Middle frontal gyrus (tissue), 1 donor: ENCODE results near the gene MMS19.
A peak's percentile ranks its signal among the peaks of the same experiment; 100 is the strongest.

Source experiments
- DNase-seq: peaks from one replicate; pipeline ENCODE4 v3.0.0-alpha.2; 2015; ENCODE audit warnings: low spot score; ENCODE audit errors: extremely low spot score

MMS19 gene

GRCh38 chr10:97464226-97464625 is 34.0 kb downstream of the MMS19 start:
- DNase-seq, result no peak

DNA sequence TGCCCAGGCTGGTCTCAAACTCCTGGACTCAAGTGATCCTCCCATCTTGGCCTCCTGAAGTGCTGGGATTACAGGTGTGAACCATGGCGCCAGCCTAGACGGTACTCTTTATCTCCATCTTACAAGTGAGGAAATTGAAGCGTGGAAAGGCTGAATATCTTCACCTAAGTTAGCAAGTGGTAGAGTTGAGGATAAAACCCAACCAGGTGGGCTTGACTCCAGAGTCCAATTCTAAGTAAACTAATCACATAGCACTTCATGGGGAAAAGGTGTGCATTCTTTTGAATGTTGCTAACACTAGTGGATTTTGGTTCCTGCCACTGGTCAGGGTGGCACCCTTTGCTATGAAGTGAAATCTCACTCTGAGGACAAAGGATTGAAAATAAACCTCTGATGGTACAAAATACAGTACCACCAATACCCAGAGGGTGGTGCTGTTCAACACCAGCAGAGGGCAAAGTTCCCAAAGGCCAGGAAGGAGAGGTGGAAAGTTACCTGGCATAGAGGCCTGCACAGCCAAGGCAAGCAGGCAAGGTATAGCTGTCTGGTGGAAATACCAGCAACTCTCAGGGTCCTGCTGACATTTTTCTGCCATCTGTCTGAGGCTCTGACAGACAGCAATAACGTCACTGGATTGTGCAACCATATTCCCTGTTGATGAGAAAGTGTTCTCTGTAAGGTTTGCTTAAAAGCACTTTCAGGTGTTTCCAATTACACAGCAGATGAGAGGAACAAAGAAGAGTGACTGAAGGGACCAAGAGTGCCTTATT is 34.7 kb downstream of the MMS19 start:
- no peak for DNase-seq

GRCh38 chr10:97462309-97462708 is 35.9 kb downstream of the MMS19 start:
- no peak for DNase-seq

GRCh38 chr10:97459933-97460332 is 38.3 kb downstream of the MMS19 start:
- DNase-seq, result no peak

DNA sequence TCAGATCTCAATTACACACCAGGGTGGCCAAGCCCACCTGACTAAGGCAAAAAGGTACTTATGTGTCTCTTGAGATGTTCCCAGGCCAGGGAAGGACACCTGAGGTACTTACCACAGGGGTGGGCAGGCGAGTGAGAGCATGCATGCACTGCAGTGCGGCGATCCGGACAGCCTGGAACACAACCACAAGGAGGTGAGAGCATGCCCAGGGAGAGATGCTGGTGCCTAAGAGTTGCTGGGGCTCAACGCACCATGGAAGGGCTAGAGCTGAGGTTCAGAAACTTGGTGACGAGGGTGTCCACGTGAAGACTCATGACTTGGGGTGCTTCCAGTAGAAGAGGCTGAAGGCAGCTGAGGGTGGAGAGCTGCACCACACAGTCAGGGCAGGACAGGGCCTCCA is 39.1 kb downstream of the MMS19 start:
- DNase-seq, result no peak

DNA sequence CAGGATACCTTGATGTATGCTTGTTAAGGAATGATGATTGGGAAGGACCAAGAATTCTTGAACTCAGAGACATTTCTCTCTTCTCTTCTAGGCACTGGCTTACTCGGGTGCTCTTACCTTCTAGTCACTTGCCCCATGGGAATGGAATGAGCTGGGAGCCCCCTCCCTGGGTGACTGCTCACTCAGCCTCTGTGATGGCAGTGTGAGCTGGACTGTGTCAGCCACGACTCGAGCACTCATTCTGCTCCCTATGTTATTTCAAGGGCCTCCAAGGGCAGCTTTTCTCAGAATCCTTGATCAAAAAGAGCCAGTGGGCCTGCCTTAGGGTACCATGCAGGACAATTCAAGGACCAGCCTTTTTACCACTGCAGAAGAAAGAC is 41.5 kb downstream of the MMS19 start:
- no peak for DNase-seq

DNA sequence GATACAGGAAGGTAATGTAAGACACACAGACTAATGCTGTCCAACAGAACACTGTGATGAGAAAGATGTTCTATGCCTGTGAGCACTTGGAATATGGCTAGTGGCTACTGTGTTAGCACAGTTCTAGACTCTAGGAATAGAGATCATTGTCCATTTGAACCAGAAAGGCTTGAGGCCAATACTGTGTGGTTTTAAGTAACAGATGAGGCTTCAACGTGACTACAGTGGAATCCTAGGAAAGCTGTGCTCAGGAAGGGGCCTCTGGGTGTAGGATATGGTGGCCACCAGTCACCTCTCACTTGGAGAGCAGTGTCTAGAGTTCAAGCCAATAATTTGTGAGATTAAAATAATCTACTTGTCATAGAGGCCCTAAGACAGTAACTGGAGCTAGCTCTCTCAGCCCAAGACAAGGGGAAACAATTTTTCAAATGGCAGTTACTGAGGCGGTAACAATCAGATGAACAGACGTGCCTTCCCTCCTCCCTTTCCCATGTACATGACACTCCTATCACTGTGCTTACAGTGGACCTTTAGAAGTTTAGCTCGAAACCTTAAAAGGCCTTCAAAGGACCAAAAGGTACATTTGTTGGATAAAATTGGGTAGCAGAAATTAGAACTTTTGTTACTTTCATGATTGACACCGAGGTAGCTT is 42.1 kb downstream of the MMS19 start:
- DNase-seq, result no peak

GRCh38 chr10:97454330-97455036 is 43.7 kb downstream of the MMS19 start:
- no peak for DNase-seq

DNA sequence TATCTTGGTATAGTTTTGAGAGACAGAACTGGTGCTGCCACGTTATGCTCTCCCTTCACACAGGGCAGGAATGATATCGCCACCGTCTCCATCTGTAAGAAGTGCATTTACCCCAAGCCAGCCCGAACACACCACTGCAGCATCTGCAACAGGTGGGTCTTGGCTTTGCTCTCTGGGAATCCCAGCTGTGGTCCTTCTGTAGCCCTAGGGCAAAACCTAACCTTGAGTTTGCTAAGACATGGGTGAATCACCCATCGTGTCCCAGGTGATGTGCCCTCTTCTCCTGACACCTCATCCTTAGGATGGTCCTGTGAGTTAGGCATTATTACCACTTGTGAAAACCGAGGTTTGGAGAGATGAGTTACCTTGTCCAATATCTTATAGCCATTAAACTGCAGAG is 45.9 kb downstream of the MMS19 start:
- no peak for DNase-seq

DNA sequence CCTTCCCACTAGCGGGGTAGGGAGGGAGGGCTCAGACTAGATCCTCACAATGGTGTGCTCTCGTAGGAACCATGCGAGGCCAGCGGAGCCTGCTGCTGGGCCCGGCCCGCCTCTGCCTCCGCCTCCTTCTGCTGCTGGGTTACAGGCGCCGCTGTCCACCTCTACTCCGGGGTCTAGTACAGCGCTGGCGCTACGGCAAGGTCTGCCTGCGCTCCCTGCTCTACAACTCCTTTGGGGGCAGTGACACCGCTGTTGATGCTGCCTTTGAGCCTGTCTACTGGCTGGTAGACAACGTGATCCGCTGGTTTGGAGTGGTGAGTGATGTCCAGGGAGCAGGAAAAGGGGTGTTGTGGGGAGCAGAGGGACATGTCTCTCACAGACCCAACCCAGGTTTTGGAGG is 46.6 kb downstream of the MMS19 start:
- no peak for DNase-seq

- DNase-seq, result no peak
These were observed 47.4 kb downstream of the MMS19 start for GRCh38 chr10:97450828-97451227.

DNA sequence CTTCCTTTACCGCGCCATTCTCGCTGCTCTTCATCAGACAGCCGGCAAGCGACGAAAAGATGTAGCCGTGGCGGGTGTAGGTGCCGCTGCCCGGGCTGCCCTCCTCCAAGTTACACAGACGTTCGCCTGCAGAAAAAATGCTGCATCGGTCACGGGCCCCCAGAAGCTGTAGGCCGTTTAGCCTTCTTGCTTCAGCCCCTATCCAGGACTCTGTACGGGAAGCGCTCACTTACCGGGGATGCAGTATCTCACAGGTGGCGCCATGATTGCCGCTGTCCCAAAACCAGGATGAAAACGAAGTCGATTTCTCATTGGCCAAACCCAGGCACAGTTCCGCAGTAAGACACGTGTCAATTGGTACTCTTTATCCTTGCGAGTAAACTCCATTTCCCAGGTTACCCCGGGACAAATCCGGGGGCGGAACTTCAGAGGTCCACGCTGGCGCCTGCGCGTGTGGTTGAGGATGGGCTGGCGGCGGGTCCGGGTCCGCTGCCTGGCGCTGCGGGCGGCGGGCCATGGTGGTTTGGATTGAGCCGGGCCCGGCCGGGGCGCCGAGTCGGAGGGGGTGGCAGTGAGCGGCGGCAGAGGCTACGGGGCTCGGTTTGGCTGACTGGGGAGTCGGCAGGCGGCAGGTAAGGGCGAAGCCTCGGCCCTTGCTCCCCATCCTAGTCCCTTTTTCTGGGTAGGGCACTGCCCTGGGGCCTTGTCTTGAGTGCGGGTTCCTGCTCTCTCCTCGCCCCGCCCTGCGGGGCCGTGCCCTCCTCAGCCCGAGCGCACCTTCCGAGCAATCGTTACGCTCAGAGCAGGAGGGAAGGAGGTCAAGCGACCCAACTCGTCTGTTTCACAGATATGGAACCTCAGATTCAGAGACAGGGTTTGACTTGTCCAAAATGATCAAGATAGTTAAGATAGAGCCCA is 52.2 kb downstream of the MMS19 start, which contains the start of the genes EXOSC1 and ZDHHC16:
Gene EXOSC1, minus strand, starts transcription at position 285 of the 918 bp plus-strand sequence. Its CDS starts 21 bp downstream, at position 264.
Gene ZDHHC16, plus strand, starts transcription at position 454 of the 918 bp plus-strand sequence. CDS start 5,501 bp downstream, outside the sequence.
- DNase-seq, result peak; percentile 97

GRCh38 chr10:97445357-97445721 is 52.9 kb downstream of the MMS19 start:
- no peak for DNase-seq

DNA sequence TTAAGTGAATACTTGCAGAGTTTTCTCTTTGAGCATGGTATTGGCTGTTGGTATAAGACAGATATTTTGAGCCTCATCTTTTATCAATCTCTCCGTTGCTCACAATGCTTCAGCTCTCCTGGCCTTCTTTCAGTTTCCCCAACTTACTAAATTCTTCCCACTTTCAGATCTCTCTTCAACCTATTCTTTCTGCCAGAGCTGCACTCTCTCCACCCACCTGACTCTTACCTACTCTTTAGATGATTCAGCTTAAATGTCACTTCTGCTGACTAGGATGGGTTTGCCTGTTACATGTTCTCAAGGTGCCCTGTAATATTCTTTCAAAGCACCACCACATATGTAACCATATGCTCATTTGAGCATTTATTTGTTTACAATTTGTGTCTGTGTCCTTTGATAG is 54.0 kb downstream of the MMS19 start:
- DNase-seq, result no peak

DNA sequence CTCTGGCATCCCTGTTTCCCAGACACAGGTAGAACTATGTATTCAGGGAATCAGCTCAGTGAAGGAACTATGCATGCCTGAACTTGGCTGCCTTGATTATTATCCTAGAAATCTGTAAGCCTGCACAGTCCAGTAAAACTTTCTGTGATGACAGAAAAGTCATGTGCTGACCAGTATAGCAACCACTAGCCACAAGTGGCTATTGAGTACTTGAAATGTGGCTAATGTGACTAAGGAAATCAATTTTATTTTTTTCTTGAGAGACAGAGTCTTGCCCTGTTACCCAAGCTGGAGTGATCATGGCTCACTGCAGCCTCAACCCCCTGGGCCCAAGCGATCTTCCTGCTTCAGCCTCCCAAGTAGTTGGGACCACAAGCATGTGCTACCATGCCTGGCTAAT is 55.9 kb downstream of the MMS19 start:
- DNase-seq, result no peak

GRCh38 chr10:97435211-97435610 is 63.0 kb downstream of the MMS19 start:
- DNase-seq, result no peak

DNA sequence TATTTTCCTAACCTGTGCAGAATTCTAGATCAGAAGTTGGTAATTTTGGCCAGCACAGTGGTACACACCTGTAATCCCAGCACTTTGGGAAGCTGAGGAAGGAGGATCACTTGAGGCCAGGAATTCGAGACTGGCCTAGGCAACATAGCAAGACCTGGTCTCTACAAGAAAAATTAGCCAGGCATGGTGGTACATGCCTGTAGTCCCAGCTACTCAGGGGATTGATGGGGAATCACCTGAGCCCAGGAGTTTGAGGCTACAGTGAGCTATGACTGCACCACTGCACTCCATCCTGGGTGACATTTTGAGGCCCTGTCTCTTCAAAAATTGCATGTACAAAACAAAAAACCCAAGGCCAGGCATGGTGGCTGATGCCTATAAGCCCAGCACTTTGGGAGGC is 63.7 kb downstream of the MMS19 start:
- DNase-seq, result no peak

DNA sequence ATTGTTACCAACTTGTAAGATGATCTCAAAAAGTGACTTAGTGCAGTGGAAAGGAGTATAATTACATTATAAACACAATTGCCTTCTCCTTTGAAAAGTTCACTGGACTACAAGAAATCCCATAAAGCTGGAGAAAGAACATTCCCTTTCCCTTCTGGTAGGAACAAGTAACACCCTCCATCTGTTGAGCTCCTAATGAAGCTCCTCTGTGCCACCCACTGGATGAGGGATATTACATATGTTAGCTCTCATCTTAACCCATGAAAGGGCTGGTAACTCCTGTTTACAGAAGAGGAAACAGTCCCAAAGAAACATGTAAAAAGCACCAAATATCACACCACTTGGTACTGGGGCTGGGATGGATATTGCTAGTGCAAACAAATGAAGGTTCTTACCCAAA is 64.2 kb downstream of the MMS19 start:
- no peak for DNase-seq

DNA sequence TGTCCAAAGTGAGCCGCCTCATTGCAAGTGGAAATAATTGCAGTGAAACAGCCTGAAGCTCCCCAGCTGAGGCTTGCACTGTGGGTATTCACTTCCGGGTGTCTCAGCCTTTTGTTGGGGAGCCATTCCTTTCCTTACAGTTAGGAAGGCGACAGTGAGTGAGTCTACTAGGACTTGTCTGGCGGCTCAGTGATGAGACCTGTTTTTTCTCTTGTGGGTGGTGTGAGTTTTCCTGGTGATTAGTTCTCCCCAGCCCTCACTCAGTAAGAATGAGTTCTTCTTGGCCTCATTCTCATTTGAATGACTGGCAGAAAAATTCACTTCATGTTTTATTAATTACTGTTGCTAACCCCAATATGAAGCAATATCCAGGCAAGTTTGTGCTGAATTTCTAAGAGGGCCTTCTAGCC is 69.6 kb downstream of the MMS19 start:
- no peak for DNase-seq

DNA sequence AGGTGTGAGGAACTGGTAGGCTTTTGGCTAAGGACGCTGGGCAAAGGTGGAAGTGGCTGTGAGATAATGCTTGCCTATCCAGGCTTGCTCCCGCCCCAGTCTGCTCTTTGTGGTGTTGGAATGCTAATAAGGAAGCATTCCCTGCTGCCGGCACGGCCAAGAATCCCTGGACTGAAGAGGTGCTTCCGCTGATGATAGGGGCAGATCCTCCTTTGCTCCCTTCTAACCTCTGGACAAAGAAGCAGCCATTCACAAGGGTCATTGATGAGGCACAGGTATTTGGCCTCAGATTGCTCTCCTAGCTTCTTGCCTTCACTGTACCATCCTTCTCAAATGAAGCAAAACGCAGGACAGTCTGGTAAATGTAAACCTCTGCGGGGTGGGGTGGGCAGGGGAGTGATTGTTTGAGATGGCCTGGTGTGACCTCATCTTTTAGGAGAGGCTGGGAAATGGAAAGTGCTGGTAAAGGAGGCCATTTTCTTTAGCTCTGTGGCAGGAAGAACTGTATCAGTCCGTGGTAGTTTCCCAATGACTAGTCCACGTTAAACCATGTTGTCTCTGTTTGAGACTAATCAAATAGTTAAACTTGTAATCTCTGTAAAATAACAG is 70.5 kb downstream of the MMS19 start:
- DNase-seq, result no peak
